HG02870 (cell line): Measurements from ENCODE around the gene AK9.
"Not testable (repeated sequence)": the region's sequence is repeated elsewhere in the genome, so short reads cannot be mapped to it uniquely, and the experiment has no call there.

Source experiments
- ATAC-seq: cut with Tn5 transposase; IDR thresholded peaks from one replicate; pipeline ENCODE4 v1.9.1; 2021; ENCODE audit warnings: mild to moderate bottlenecking, moderate library complexity; ENCODE audit not compliant: unreplicated experiment

AK9 gene

GRCh38 chr6:109696355-109696754, 5.4 kb upstream of the AK9 start:
- ATAC-seq: no peak

- ATAC-seq: no peak
Observed at GRCh38 chr6:109695468-109695867, 4.5 kb upstream of the AK9 start.

GRCh38 chr6:109693111-109693510, 2.1 kb upstream of the AK9 start:
- ATAC-seq: no peak

- peak; percentile 23 for ATAC-seq
Observed at GRCh38 chr6:109690373-109690736, 647 bp downstream of the AK9 start.

- no peak for ATAC-seq
Observed at GRCh38 chr6:109687271-109687761, 3.7 kb downstream of the AK9 start.

GRCh38 chr6:109686566-109687265, 4.3 kb downstream of the AK9 start:
- no peak for ATAC-seq

GRCh38 chr6:109678661-109679505, 12.1 kb downstream of the AK9 start:
- not testable (repeated sequence) for ATAC-seq

GRCh38 chr6:109678240-109678639, 12.8 kb downstream of the AK9 start:
- no peak for ATAC-seq

GRCh38 chr6:109676724-109677123, 14.3 kb downstream of the AK9 start:
- ATAC-seq: no peak

- ATAC-seq: no peak
Observed at GRCh38 chr6:109672839-109673238, 18.2 kb downstream of the AK9 start.

- ATAC-seq: no peak
Observed at GRCh38 chr6:109672175-109672574, 18.8 kb downstream of the AK9 start.

GRCh38 chr6:109671733-109672132, 19.3 kb downstream of the AK9 start:
- ATAC-seq: no peak

GRCh38 chr6:109669811-109670210, 21.2 kb downstream of the AK9 start:
- ATAC-seq: no peak

GRCh38 chr6:109662192-109662591, 28.8 kb downstream of the AK9 start:
- ATAC-seq: no peak

GRCh38 chr6:109660526-109661320, 30.3 kb downstream of the AK9 start:
- no peak for ATAC-seq

GRCh38 chr6:109655761-109656262, 35.2 kb downstream of the AK9 start:
- no peak for ATAC-seq

- no peak for ATAC-seq
Observed at GRCh38 chr6:109653264-109653663, 37.7 kb downstream of the AK9 start.

GRCh38 chr6:109644131-109644530, 46.9 kb downstream of the AK9 start:
- ATAC-seq: no peak

GRCh38 chr6:109632405-109632804, 58.6 kb downstream of the AK9 start:
- no peak for ATAC-seq

GRCh38 chr6:109631403-109631802, 59.6 kb downstream of the AK9 start:
- ATAC-seq: no peak
